Fibroblast of the aortic adventitia (primary cell): ENCODE measurements around the gene ZMYM4. TPM values are rescaled to one million over a fixed set of nuclear protein-coding genes. Genes with fewer than 3 reads are reported as not detected.
A peak's percentile ranks its signal among the peaks of the same experiment; 100 is the strongest.

Experiments used
- DNase-seq: peaks from one replicate; pipeline ENCODE4 v3.0.0-alpha.2; 2010; ENCODE audit warnings: low read depth
- H3K4me3 ChIP-seq: 2 replicates; pipeline ENCODE4 v1.5.1; 2011; ENCODE audit warnings: low read depth, mild to moderate bottlenecking, control low read depth, low read length, moderate library complexity
- CTCF ChIP-seq: IDR thresholded peaks from 2 replicates; pipeline ENCODE4 v1.5.1; 2011; ENCODE audit warnings: mild to moderate bottlenecking, low read length, control low read depth, inconsistent platforms; ENCODE audit not compliant: insufficient read depth
- total RNA-seq: library from RNA; depleted of rRNA; stranded (reverse); fragments of >200 nt; gene quantifications from 2 replicates; pipeline ENCODE4 v1.2.3, GENCODE V29; 2012; ENCODE audit warnings: low replicate concordance

Gene ZMYM4
- total RNA-seq, 1 donor, result 52.2 TPM

GRCh38 chr1:35447278-35447677 is 178.8 kb downstream of the ZMYM4 start:
- H3K4me3 ChIP-seq, result no peak overlapping the region
- TF ChIP-seq CTCF, result no peak
- no peak for DNase-seq

GRCh38 chr1:35448344-35448801 is 179.9 kb downstream of the ZMYM4 start:
- TF ChIP-seq CTCF, result no peak
- no peak overlapping the region for H3K4me3 ChIP-seq

GRCh38 chr1:35449334-35450008 is 181.0 kb downstream of the ZMYM4 start:
- TF ChIP-seq CTCF, result no peak
- DNase-seq, result peak; percentile 94

More at GRCh38 chr1:35448344-35448801, 179.9 kb downstream of the ZMYM4 start:
- DNase-seq, result peak; percentile 98

GRCh38 chr1:35451125-35451528 is 182.6 kb downstream of the ZMYM4 start:
- TF ChIP-seq CTCF, result peak; percentile 90
- peak; percentile 84 for DNase-seq
- H3K4me3 ChIP-seq, result no peak overlapping the region

More at GRCh38 chr1:35449334-35450008, 181.0 kb downstream of the ZMYM4 start:
- no peak overlapping the region for H3K4me3 ChIP-seq

GRCh38 chr1:35452106-35452774 is 183.7 kb downstream of the ZMYM4 start:
- no peak overlapping the region for H3K4me3 ChIP-seq
- peak; percentile 27 for TF ChIP-seq CTCF
- peak; percentile 90 for DNase-seq

- no peak for TF ChIP-seq CTCF
- no peak for DNase-seq
- no peak overlapping the region for H3K4me3 ChIP-seq
Measured at GRCh38 chr1:35453031-35453430, 184.5 kb downstream of the ZMYM4 start.
